GM12878 (cell line): ENCODE measurements around the gene GPR107. TPM values are rescaled to one million over a fixed set of nuclear protein-coding genes. Genes with fewer than 3 reads are reported as not detected.

Source experiments
- ATAC-seq: fragments of 200-7000 bp; cut with Tn5 transposase; 3 replicates; pipeline ENCODE4 v1.9.1; 2020; ENCODE audit warnings: mild to moderate bottlenecking, moderate library complexity
- BruUV-seq: library from RNA; stranded (reverse); fragments of 400-500 nt; replicated peaks from 2 replicates; lab custom pipeline; 2021; lab: Mats Ljungman, UMichigan
- CTCF ChIA-PET: fragments of 300-600 bp; sonication (Branson Sonifier 250); formaldehyde crosslinking; extraction: SDS; loops from one replicate; lab custom pipeline; 2021; ENCODE audit warnings: inconsistent platforms; lab: Yijun Ruan, JAX
- POLR2A ChIA-PET: fragments of 350-600 bp; formaldehyde crosslinking; extraction: SDS; loops from one replicate; lab custom pipeline; 2021; ENCODE audit warnings: inconsistent platforms; lab: Charles Lee
- RAD21 ChIA-PET: fragments of 300-600 bp; sonication (Branson Sonifier 250); formaldehyde crosslinking; loops from one replicate; lab custom pipeline; 2023; ENCODE audit warnings: antibody characterized with exemption; ENCODE audit not compliant: unreplicated experiment; lab: Charles Lee
- SMC1A ChIA-PET: fragments of 300-600 bp; sonication (Branson Sonifier 250); formaldehyde crosslinking; loops from one replicate; lab custom pipeline; 2023; ENCODE audit not compliant: unreplicated experiment, uncharacterized antibody; lab: Charles Lee
- DNase-seq: peaks from one replicate; pipeline ENCODE4 v3.0.0-alpha.2; 2011; ENCODE audit warnings: low read depth, low spot score
- FAIRE-seq: peaks from 3 replicates; lab custom pipeline; 2011; peaks lifted over from hg19 to GRCh38; lab: Jason Lieb, UNC
- H2AFZ ChIP-seq: 2 replicates; pipeline ENCODE4 v1.6.0; 2011; ENCODE audit warnings: low read depth, low read length, control low read depth; ENCODE audit not compliant: control insufficient read depth
- H3K27ac ChIP-seq: 2 replicates; pipeline ENCODE4 v1.5.1; 2011; ENCODE audit warnings: control low read depth; ENCODE audit not compliant: control insufficient read depth, insufficient read depth
- H3K27me3 ChIP-seq, 2 experiments: replicated peaks in 1 of 2; 2 replicates each; pipeline versions ENCODE4 v1.6.0 to v1.6.1; 2011; ENCODE audit warnings: low read length in 1 of 2; ENCODE audit not compliant: control insufficient read depth in 2 of 2, insufficient read depth in 2 of 2
- H3K36me3 ChIP-seq, 2 experiments: 2 replicates each; pipeline ENCODE4 v1.5.1; 2011; ENCODE audit warnings: low read length in 1 of 2; ENCODE audit not compliant: control insufficient read depth in 2 of 2, insufficient read depth in 2 of 2
- H3K4me1 ChIP-seq: 2 replicates; pipeline ENCODE4 v1.6.1; 2011; ENCODE audit warnings: mild to moderate bottlenecking, low read length, moderate library complexity, mixed read lengths; ENCODE audit not compliant: control insufficient read depth, insufficient read depth
- H3K4me2 ChIP-seq: 2 replicates; pipeline ENCODE4 v1.6.0; 2011; ENCODE audit warnings: control low read depth; ENCODE audit not compliant: control insufficient read depth, insufficient read depth
- H3K4me3 ChIP-seq: fragments of 200-600 bp; sonication (generic); 2 replicates; pipeline ENCODE4 v1.5.1; 2016
- H3K79me2 ChIP-seq: 2 replicates; pipeline ENCODE4 v1.6.0; 2011; ENCODE audit warnings: low read length; ENCODE audit not compliant: control insufficient read depth, insufficient read depth
- H3K9ac ChIP-seq: 2 replicates; pipeline ENCODE4 v1.8.0; 2011; ENCODE audit warnings: low read length, control low read depth, mixed read lengths; ENCODE audit not compliant: control insufficient read depth, insufficient read depth
- H3K9me3 ChIP-seq: replicated peaks from 3 replicates; pipeline ENCODE4 v1.5.1; 2011; ENCODE audit warnings: mild to moderate bottlenecking, low read length; ENCODE audit not compliant: control insufficient read depth, insufficient read depth
- H4K20me1 ChIP-seq: 2 replicates; pipeline ENCODE4 v1.6.0; 2011; ENCODE audit not compliant: control insufficient read depth, insufficient read depth
- ATF3 ChIP-seq: IDR thresholded peaks from 2 replicates; pipeline ENCODE4 v1.6.1; 2011; ENCODE audit warnings: low read depth, mild to moderate bottlenecking, low read length, moderate library complexity, borderline replicate concordance; ENCODE audit errors: extremely low read depth
- BACH1 ChIP-seq: fragments of 450-650 bp; IDR thresholded peaks from 2 replicates; pipeline ENCODE4 v1.6.1; 2017; ENCODE audit warnings: mild to moderate bottlenecking, borderline replicate concordance
- CEBPZ ChIP-seq: fragments of 150-350 bp; IDR thresholded peaks from 2 replicates; pipeline ENCODE4 v1.6.1; 2016; ENCODE audit warnings: low read depth, low read length
- CHD1 ChIP-seq: IDR thresholded peaks from 2 replicates; pipeline ENCODE4 v1.6.1; 2012; ENCODE audit warnings: low read depth, low read length, improper control_type of control experiment
- CREM ChIP-seq: IDR thresholded peaks from 2 replicates; pipeline ENCODE4 v1.6.1; 2014; ENCODE audit warnings: antibody characterized with exemption, low read depth
- E2F8 ChIP-seq: fragments of 450-650 bp; IDR thresholded peaks from 2 replicates; pipeline ENCODE4 v1.6.1; 2018; ENCODE audit warnings: mild to moderate bottlenecking, low read depth, moderate library complexity; ENCODE audit not compliant: partially characterized antibody
- ETV6 ChIP-seq, 2 experiments: fragments of 450-650 bp in 1 of 2; IDR thresholded peaks in 1 of 2; conservative IDR thresholded peaks in 1 of 2; 2 replicates each; pipeline ENCODE4 v1.6.1; 2014; ENCODE audit warnings: antibody characterized with exemption in 1 of 2, borderline replicate concordance in 1 of 2, low read depth in 1 of 2, mild to moderate bottlenecking in 1 of 2, moderate library complexity in 1 of 2
- HDGF ChIP-seq: fragments of 450-650 bp; IDR thresholded peaks from 2 replicates; pipeline ENCODE4 v1.6.1; 2016; ENCODE audit warnings: antibody characterized with exemption
- MYC ChIP-seq: IDR thresholded peaks from 2 replicates; pipeline ENCODE4 v1.6.1; 2011; ENCODE audit warnings: mild to moderate bottlenecking, low read length, moderate library complexity, inconsistent platforms; ENCODE audit not compliant: insufficient read depth, insufficient replicate concordance, insufficient read length, severe bottlenecking
- NFXL1 ChIP-seq: fragments of 450-650 bp; IDR thresholded peaks from 2 replicates; pipeline ENCODE4 v1.6.1; 2017; ENCODE audit warnings: antibody characterized with exemption, mild to moderate bottlenecking, borderline replicate concordance
- NFYB ChIP-seq: IDR thresholded peaks from 2 replicates; pipeline ENCODE4 v1.6.1; 2011; ENCODE audit warnings: low read depth, mild to moderate bottlenecking, low read length, improper control_type of control experiment, moderate library complexity; ENCODE audit not compliant: insufficient read depth
- NR2C2 ChIP-seq: IDR thresholded peaks from 2 replicates; pipeline ENCODE4 v1.6.1; 2011; ENCODE audit warnings: borderline replicate concordance, low read depth; ENCODE audit not compliant: control insufficient read depth, insufficient read length
- PML ChIP-seq: IDR thresholded peaks from 2 replicates; pipeline ENCODE4 v1.6.1; 2012; ENCODE audit warnings: low read length, inconsistent platforms
- SMAD1 ChIP-seq: fragments of 450-650 bp; IDR thresholded peaks from 2 replicates; pipeline ENCODE4 v1.6.1; 2018; ENCODE audit warnings: mild to moderate bottlenecking, low read depth; ENCODE audit not compliant: partially characterized antibody
- SUPT20H ChIP-seq: IDR thresholded peaks from 2 replicates; pipeline ENCODE4 v1.6.1; 2011; ENCODE audit warnings: low read depth, mild to moderate bottlenecking, low read length, moderate library complexity, borderline replicate concordance; ENCODE audit not compliant: control insufficient read depth
- ZNF217 ChIP-seq: fragments of 450-650 bp; IDR thresholded peaks from 2 replicates; pipeline ENCODE4 v1.6.1; 2017; ENCODE audit warnings: antibody characterized with exemption, mild to moderate bottlenecking
- WGBS: methylation state at CpG from one replicate; pipeline ENCODE4 v1.1.6; 2016; ENCODE audit warnings: low lambda C conversion rate; ENCODE audit not compliant: insufficient replicate concordance, insufficient coverage; ENCODE audit errors: missing lambda C conversion rate; 5-methylcytosine and 5-hydroxymethylcytosine counted together
- in situ Hi-C: fragments of 300-500 bp; cut with MboI; formaldehyde crosslinking; loops from 9 replicates; pipeline ENCODE4 v1.14.3; 2018; ENCODE audit warnings: mixed read lengths
- intact Hi-C: fragments of 100-400 bp; cut with micrococcal nuclease; formaldehyde crosslinking; loops from one replicate; pipeline ENCODE4 v1.14.2; 2022; ENCODE audit not compliant: unreplicated experiment
- polyA plus RNA-seq, 11 experiments: library from polyadenylated mRNA; depleted of rRNA in 4 of 11; unstranded in 6 of 11; stranded (reverse) in 5 of 11; fragments of >200 nt; fragmentation: Nextera tagmentation in 4 of 11; fragmentation: Illumina TruSeq in 1 of 11; extraction: Ambion mirVana in 4 of 11; extraction: Trizol in 1 of 11; gene quantifications; 1 replicate in 1 of 11; 2 replicates in 10 of 11; pipeline versions ENCODE4 v1.2.1 to v1.2.3, GENCODE V29; 2011 to 2016; ENCODE audit warnings: inconsistent platforms in 2 of 11, missing spikeins in 2 of 11, low read depth in 1 of 11
- total RNA-seq, 4 experiments: library from RNA; depleted of rRNA in 3 of 4; stranded (reverse); fragments of >200 nt in 3 of 4; fragmentation: Illumina TruSeq in 1 of 4; extraction: Trizol in 1 of 4; gene quantifications; 2 replicates each; pipeline versions ENCODE4 v1.2.1 to v1.2.3, GENCODE V29; 2013 to 2021

The GPR107 gene
- total and polyA plus RNA-seq, 10 of the 15 experiments (the other 5 are each of a cell fraction or from before 2014, with no cell fraction given) = 2.7 to 21.4 (median 10.6) TPM

GRCh38 chr9:130147910-130148309 is 94.2 kb downstream of the GPR107 start:
- Histone ChIP-seq H3K79me2 (no peaks in the 10 kb centered on the region), H3K4me1 (no peaks in the 10 kb centered on the region), H3K9me3 (no peaks in the 10 kb centered on the region), H3K4me3 (no peak overlapping the region), H2AFZ (no peak overlapping the region), H3K9ac (no peak overlapping the region), H3K4me2 (no peak overlapping the region), H4K20me1 (no peaks in the 10 kb centered on the region; the same call in 1 of the 2 replicates), H3K27ac (no peak overlapping the region), H3K27me3 (no peaks in the 10 kb centered on the region), H3K36me3 (no peaks in the 10 kb centered on the region)
- ChIA-PET RAD21 (no interaction called here), CTCF (no interaction called here), POLR2A (interaction anchor here (0.7 kb wide), 1 partner anchor 9 kb away, joined by 3 read pairs; no protein-coding TSS in a partner anchor), SMC1A (no interaction called here)
- intact Hi-C loops = no loop called here
- 46% methylated on average over 3 of the region's 3 CpGs for WGBS
- BruUV-seq = no TSS peak
- in situ Hi-C loops = no loop called here
- DNase-seq (no peak), ATAC-seq (no peak), FAIRE-seq (no peak)
- no peak for TF ChIP-seq SMAD1
- no peak for TF ChIP-seq MYC
- no peak for TF ChIP-seq E2F8
- TF ChIP-seq ETV6 (conservative IDR thresholded peaks at IDR 0.05 in 1 of 2, IDR thresholded peaks at IDR 0.05 in 1 of 2; ENCODE audit: borderline replicate concordance in 1 of 2, low read depth in 1 of 2) = no peak
- TF ChIP-seq CHD1 = no peak
- TF ChIP-seq NFXL1 = no peak
- TF ChIP-seq BACH1 = no peak
- no peak for TF ChIP-seq CREM
- TF ChIP-seq NR2C2 = no peak
- no peak for TF ChIP-seq PML
- TF ChIP-seq ATF3 = no peak
- TF ChIP-seq CEBPZ = no peak
- TF ChIP-seq SUPT20H = no peak
- TF ChIP-seq NFYB = no peak
- no peak for TF ChIP-seq HDGF
- no peak for TF ChIP-seq ZNF217
